A673 (cell line): Measurements from ENCODE around the gene ATPAF1. TPM values are rescaled to one million over a fixed set of nuclear protein-coding genes. Genes with fewer than 3 reads are reported as not detected.

Experiments used
- BruUV-seq: library from RNA; stranded (reverse); fragments of 400-500 nt; replicated peaks from 2 replicates; lab custom pipeline; 2021; lab: Mats Ljungman, UMichigan
- CTCF ChIA-PET: fragments of 300-600 bp; sonication (Branson Sonifier 250); formaldehyde crosslinking; loops from one replicate; lab custom pipeline; 2022; ENCODE audit warnings: antibody characterized with exemption; lab: Charles Lee
- POLR2A ChIA-PET: fragments of 300-600 bp; sonication (Branson Sonifier 250); formaldehyde crosslinking; loops from one replicate; lab custom pipeline; 2022; ENCODE audit warnings: antibody characterized with exemption; ENCODE audit not compliant: low non-redundant PET; lab: Charles Lee
- DNase-seq: peaks from one replicate; pipeline ENCODE4 v3.0.0-alpha.2; 2015; ENCODE audit warnings: low spot score
- H3K27ac ChIP-seq: fragments of 200-600 bp; sonication (generic); 2 replicates; pipeline ENCODE4 v1.5.1; 2016; ENCODE audit warnings: mixed run types, low read depth, mild to moderate bottlenecking, mixed read lengths, antibody characterized with exemption, low read length; ENCODE audit not compliant: poor library complexity, severe bottlenecking
- H3K27me3 ChIP-seq: fragments of 200-600 bp; sonication (generic); replicated peaks from 2 replicates; pipeline ENCODE4 v1.6.1; 2017; ENCODE audit warnings: mixed run types, low read depth, mild to moderate bottlenecking, mixed read lengths, antibody characterized with exemption, low read length; ENCODE audit not compliant: insufficient read depth, poor library complexity
- H3K36me3 ChIP-seq: fragments of 200-600 bp; sonication (generic); 2 replicates; pipeline ENCODE4 v1.6.1; 2016; ENCODE audit warnings: mixed run types, mild to moderate bottlenecking, mixed read lengths, antibody characterized with exemption, low read length; ENCODE audit not compliant: insufficient read depth, poor library complexity, severe bottlenecking
- H3K4me1 ChIP-seq: fragments of 200-600 bp; sonication (generic); 2 replicates; pipeline ENCODE4 v1.6.1; 2017; ENCODE audit warnings: mixed run types, mild to moderate bottlenecking, mixed read lengths, antibody characterized with exemption, low read length; ENCODE audit not compliant: insufficient read depth, poor library complexity, severe bottlenecking
- H3K4me3 ChIP-seq: fragments of 200-600 bp; sonication (generic); 2 replicates; pipeline ENCODE4 v1.5.1; 2016; ENCODE audit warnings: low read depth, mixed run types, mild to moderate bottlenecking, mixed read lengths, low read length; ENCODE audit not compliant: poor library complexity, severe bottlenecking
- H3K9me3 ChIP-seq: fragments of 200-600 bp; sonication (generic); 2 replicates; pipeline ENCODE4 v1.6.1; 2016; ENCODE audit warnings: mixed run types, low read depth, mild to moderate bottlenecking, mixed read lengths, antibody characterized with exemption, low read length; ENCODE audit not compliant: poor library complexity, severe bottlenecking
- CTCF ChIP-seq: fragments of 300-800, 200-600 bp; sonication (generic); conservative IDR thresholded peaks from 2 replicates; pipeline ENCODE4 v1.5.1; 2017; ENCODE audit warnings: low read depth, mild to moderate bottlenecking, antibody characterized with exemption, low read length, moderate library complexity, mixed read lengths
- EZH2 ChIP-seq: fragments of 200-600 bp; sonication (generic); IDR thresholded peaks from 2 replicates; pipeline ENCODE4 v1.6.1; 2017; ENCODE audit warnings: borderline replicate concordance, low read depth, mild to moderate bottlenecking, mixed read lengths, antibody characterized with exemption, low read length; ENCODE audit not compliant: poor library complexity, severe bottlenecking
- intact Hi-C: fragments of 100-400 bp; cut with micrococcal nuclease; formaldehyde crosslinking; loops from one replicate; pipeline ENCODE4 v1.10.0; 2022; ENCODE audit not compliant: unreplicated experiment
- total RNA-seq: library from RNA; stranded (reverse); gene quantifications from 2 replicates; pipeline ENCODE4 v1.2.3, GENCODE V29; 2021

The ATPAF1 gene
- total RNA-seq, 1 experiment from 2014 or later = 41.7 TPM

- BruUV-seq = no TSS peak
- no peaks in the 10 kb centered on the region for H3K9me3 ChIP-seq
- POLR2A ChIA-PET = no interaction called here
- CTCF ChIA-PET = no interaction called here
- no peaks in the 10 kb centered on the region for H3K36me3 ChIP-seq
- intact Hi-C loops = no loop called here
- H3K4me1 ChIP-seq = no peaks in the 10 kb centered on the region
- H3K27me3 ChIP-seq = no peaks in the 10 kb centered on the region
- H3K4me3 ChIP-seq = no peak overlapping the region
- H3K27ac ChIP-seq = no peak overlapping the region
- TF ChIP-seq CTCF (no peak), EZH2 (no peak)
- DNase-seq = no peak
Measured at GRCh38 chr1:46639547-46639946, 28.6 kb downstream of the ATPAF1 start.

GRCh38 chr1:46638921-46639320, 29.2 kb downstream of the ATPAF1 start:
- TF ChIP-seq CTCF (no peak), EZH2 (no peak)
- Histone ChIP-seq H3K27me3 (no peaks in the 10 kb centered on the region), H3K4me3 (no peak overlapping the region), H3K27ac (no peak overlapping the region), H3K36me3 (no peaks in the 10 kb centered on the region), H3K9me3 (no peaks in the 10 kb centered on the region), H3K4me1 (no peaks in the 10 kb centered on the region)
- CTCF ChIA-PET = no interaction called here
- no TSS peak for BruUV-seq
- no peak for DNase-seq
- intact Hi-C loops = no loop called here
- POLR2A ChIA-PET = no interaction called here

- TF ChIP-seq EZH2 (no peak), CTCF (no peak)
- Histone ChIP-seq H3K27me3 (no peaks in the 10 kb centered on the region), H3K4me3 (no peak overlapping the region), H3K36me3 (peaks cover 2% of the 10 kb centered on the region), H3K4me1 (no peaks in the 10 kb centered on the region), H3K27ac (no peak overlapping the region), H3K9me3 (no peaks in the 10 kb centered on the region)
- BruUV-seq = no TSS peak
- POLR2A ChIA-PET = no interaction called here
- intact Hi-C loops = no loop called here
- DNase-seq = no peak
- CTCF ChIA-PET = no interaction called here
Measured at GRCh38 chr1:46637444-46638083, 30.6 kb downstream of the ATPAF1 start.
